Raji (cell line): ENCODE data around the gene WWOX.

ENCODE experiments used
- POLR2A ChIP-seq: IDR thresholded peaks from 2 replicates; pipeline ENCODE4 v1.6.1; 2011; ENCODE audit warnings: low read depth, low read length, control low read depth; ENCODE audit not compliant: insufficient read depth

WWOX gene

GRCh38 chr16:78099271-78100111 is at the start of gene WWOX:
TSS of gene WWOX (plus strand) at chr16:78099654.
- TF ChIP-seq POLR2A: peak; percentile 69

- no peak for TF ChIP-seq POLR2A
Observed at GRCh38 chr16:78050734-78051400, 48.6 kb upstream of the WWOX start.

DNA sequence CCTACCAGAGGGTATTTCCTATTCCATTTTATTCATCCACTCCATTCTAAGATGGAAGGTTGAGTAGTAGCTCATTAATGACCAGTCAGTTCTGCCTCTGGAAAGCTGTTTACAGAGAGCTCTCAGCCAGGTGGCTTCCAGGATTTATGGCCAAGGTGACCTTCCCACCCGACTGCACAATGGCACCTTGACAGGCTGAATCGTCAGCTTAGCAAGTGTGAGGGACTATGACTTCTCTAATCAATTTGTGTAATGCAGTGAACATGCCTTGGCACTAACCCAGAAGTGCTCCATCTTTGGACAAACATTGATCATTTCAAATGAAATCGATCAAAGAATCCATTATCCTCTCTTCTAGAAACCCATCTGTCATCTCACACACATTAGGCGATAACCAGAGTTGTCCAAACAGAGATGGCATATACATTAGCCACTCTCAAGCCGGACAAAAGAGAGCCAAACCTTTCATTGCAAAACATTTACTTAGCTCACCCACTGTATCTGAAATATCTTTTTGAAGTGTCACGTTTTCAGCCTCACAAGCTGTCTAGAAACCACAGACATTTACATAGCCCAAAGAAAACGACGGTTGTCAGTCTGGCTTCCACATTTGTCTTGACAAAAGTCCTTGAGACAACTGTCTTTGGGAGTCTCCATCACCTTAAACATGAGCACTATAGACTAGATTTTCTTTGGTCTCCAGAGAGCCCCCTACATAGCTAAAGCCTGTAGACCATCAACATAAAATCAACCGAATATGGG is 41.5 kb upstream of the WWOX start:
- no peak for TF ChIP-seq POLR2A

GRCh38 chr16:78060295-78060694 is 39.2 kb upstream of the WWOX start:
- no peak for TF ChIP-seq POLR2A

DNA sequence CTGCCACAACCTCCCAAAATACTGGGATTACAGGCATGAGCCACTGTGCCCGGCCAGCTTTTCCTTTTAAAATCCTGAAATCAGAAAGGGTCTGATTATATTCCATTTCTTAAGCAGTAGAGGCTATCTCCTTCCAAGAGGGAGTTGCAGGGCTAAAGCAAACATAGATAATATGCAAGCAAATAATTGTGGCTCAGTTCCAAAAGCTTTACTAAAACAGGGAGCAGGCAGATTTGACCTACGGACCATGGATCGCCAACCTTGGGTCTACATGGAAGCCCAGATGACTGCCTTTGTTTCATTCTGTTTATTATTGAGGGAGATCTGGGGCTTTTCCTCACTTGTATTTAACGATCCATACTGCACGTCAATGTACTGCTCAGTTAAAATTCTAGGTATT is 38.6 kb upstream of the WWOX start:
- no peak for TF ChIP-seq POLR2A

GRCh38 chr16:78065319-78065718 is 34.1 kb upstream of the WWOX start:
- no peak for TF ChIP-seq POLR2A

GRCh38 chr16:78069913-78070312 is 29.5 kb upstream of the WWOX start:
- no peak for TF ChIP-seq POLR2A

GRCh38 chr16:78072275-78072674 is 27.2 kb upstream of the WWOX start:
- TF ChIP-seq POLR2A: no peak

GRCh38 chr16:78075800-78076199 is 23.7 kb upstream of the WWOX start:
- TF ChIP-seq POLR2A: no peak

DNA sequence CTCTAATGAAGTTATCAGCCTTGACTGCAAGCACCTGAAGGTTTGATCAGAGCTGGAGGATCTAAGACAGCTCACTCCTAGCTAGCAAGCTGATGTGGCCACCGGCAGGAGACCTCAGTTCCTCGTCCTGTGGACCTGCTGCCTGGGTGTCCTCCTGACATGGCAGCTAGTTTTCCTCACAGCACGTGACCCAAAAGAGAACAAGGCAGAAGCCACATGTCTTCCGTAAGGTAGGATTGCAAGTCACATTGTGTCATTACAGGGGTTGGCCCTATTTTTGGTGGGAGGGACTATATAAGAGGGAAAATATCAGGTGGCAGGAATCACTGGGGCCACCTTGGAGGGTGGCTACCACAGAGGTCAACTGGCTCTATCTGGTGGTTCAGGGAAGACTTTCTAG is 18.1 kb upstream of the WWOX start:
- no peak for TF ChIP-seq POLR2A

DNA sequence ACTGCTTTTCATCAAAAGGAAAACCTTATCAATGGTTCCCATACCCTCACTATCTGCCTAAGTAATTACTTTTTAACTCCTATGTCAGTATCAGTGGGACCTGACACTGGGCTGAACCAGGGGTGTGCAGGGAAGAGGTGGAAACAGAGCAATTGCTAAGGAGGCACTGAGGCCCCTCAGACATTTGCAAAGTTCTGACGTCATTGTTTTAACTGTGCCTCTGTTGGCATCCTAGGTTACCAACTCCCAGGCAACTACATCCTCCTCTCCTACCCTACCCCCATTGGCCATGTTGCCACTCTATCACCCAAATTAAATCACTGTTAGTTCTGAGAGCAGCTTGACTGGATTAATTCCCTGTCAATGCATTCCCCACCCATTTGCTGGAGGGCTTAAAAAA is 8.0 kb upstream of the WWOX start:
- no peak for TF ChIP-seq POLR2A

GRCh38 chr16:78092758-78093157 is 6.7 kb upstream of the WWOX start:
- no peak for TF ChIP-seq POLR2A

DNA sequence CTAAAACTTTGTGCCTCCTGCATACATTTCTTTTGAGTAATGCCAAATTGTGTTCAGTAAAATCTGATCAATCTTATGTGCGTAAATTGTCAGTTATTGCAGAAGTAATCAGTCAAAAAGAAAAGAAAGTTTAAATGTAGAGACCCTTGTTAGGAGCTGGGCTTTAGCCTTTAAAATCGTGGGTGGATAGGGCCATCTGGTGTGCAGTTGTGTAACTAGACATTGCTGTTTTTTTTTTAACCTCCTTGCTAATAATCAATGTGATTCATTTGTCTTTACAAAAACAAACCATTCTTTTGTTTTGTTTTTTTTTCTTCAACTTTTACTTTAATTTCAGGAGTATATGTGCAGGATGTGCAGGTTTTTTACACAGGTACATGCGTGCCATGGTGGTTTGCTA is 5.3 kb upstream of the WWOX start:
- no peak for TF ChIP-seq POLR2A

DNA sequence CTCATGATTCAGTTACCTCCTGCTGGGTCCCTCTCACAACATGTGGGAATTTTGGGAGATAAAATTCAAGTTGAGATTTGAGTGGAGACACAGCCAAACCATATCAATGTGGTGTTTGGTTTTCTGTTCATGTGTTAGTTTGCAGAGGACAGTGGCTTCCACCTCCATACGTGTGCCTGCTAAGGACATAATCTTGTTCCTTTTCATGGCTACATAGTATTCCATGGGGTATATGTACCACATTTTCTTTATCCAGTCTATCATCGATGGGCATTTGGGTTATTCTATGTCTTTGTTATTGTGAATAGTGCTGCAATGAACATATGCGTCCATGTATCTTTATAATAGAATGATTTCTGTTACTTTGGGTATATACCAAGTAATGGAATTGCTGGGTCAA is 4.5 kb upstream of the WWOX start:
- no peak for TF ChIP-seq POLR2A

GRCh38 chr16:78096386-78096785 is 3.1 kb upstream of the WWOX start:
- no peak for TF ChIP-seq POLR2A

GRCh38 chr16:78097548-78097947 is 1.9 kb upstream of the WWOX start:
- TF ChIP-seq POLR2A: no peak
